Right lobe of liver (tissue), 4 donors: ENCODE data around the gene FBXO8.

ENCODE experiments used
- POLR2A ChIP-seq: fragments of 450-650 bp; IDR thresholded peaks from one replicate; pipeline ENCODE4 v1.6.1; 2017; ENCODE audit warnings: antibody characterized with exemption, mild to moderate bottlenecking
- TF ChIP-seq, protein P1 (sequence below), 4 donors: fragments of 200-600 bp in 3 of 4; fragments of 450-650 bp in 1 of 4; IDR thresholded peaks; one replicate each; pipeline versions ENCODE4 v1.5.1 to v1.8.0; 2016 to 2022; ENCODE audit warnings: antibody characterized with exemption in 4 of 4, mild to moderate bottlenecking in 2 of 4
- donor health status: DM: no; HTN: no; CAD: no.
- donor health status: DM: no; HTN: no; CAD: no.
- donor health status: DM: no; HTN: yes; CAD: no.

GRCh38 chr4:174312993-174313392 lies 29.5 kb upstream of the FBXO8 start:
- TF ChIP-seq, protein P1, sequence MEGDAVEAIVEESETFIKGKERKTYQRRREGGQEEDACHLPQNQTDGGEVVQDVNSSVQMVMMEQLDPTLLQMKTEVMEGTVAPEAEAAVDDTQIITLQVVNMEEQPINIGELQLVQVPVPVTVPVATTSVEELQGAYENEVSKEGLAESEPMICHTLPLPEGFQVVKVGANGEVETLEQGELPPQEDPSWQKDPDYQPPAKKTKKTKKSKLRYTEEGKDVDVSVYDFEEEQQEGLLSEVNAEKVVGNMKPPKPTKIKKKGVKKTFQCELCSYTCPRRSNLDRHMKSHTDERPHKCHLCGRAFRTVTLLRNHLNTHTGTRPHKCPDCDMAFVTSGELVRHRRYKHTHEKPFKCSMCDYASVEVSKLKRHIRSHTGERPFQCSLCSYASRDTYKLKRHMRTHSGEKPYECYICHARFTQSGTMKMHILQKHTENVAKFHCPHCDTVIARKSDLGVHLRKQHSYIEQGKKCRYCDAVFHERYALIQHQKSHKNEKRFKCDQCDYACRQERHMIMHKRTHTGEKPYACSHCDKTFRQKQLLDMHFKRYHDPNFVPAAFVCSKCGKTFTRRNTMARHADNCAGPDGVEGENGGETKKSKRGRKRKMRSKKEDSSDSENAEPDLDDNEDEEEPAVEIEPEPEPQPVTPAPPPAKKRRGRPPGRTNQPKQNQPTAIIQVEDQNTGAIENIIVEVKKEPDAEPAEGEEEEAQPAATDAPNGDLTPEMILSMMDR (IDR thresholded peaks at IDR 0.05) = no peak
- no peak for TF ChIP-seq POLR2A
